NCI-H2029 treated with DMSO at 0.1 percent for 48 hours (cell line): ENCODE measurements around the gene CAMK1D.
A peak's percentile ranks its signal among the peaks of the same experiment; 100 is the strongest.

Experiments used
- DNase-seq: peaks from one replicate; lab custom pipeline; 2025; lab: John Stamatoyannopoulos, UW

Gene CAMK1D

DNA sequence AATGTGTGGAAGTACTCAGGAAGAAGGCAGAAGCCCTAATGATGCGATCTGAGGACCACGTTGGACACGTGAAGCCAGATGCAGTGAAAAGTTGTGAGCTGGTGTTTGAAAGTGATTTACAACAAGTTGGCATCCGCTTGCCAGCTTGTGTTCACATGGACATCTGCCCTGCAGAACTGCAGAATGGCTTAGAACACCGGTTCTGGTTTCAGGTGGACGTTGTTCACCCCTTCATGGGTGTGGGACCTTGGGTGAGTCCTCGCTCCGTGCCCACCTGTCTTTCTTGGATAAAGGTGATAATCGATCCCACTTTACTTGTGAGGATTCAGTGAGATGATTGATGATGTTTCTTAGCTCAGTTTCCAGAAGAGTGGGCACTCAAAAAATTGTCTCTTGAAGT, 53.8 kb downstream of the CAMK1D start:
- DNase-seq: no peak

GRCh38 chr10:12405342-12406320, 56.3 kb downstream of the CAMK1D start:
- DNase-seq: peak; percentile 62

DNA sequence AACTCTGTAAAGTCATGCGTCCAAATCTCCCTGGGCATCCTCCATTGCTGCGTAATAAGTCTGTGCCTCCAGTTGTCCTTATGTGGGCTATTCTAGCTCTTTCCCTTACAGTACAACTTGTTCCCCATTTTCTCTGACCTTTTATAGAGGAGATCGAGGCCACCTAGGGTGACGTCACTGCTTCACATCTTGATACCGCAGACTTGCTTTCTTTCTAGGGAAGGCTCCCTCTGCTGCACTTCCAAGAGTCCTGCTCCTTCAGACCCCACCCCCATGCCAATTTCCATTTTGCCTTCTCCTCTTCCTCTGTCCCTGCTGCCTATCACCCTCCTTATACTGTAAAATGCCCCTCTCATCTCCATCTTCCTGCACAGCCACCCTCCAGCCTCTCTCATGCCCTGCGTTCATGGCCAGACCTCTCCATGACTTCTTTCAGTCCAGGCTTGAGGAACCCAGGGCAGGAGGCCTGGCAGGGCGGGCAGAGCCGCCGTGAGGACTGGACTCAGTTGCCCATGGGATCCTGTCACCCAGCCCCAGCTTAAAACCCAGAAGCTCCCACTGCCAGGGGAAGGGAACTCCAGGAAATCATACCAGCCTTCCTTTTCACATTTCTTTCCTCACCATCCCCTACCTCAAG, 57.5 kb downstream of the CAMK1D start:
- no peak for DNase-seq

DNA sequence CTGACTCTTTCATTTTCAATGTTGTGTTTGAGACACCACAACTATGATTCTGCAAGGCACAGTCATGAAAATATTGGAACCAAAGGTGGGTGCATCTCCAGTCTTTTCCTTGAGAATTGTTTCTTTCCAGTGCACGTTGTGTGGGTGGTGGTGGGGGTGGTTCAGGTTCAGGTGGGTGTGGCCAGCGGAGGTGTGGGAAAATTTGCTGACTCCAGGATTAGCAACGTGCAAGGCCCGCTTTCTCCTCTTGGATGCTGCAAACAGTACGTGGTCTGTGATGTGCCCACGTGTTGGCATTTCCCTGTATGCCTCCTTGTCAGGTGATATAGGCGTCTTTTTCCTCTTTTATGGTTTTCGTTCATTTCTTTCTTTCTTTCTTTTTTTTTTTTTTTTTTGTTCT, 59.1 kb downstream of the CAMK1D start:
- DNase-seq: no peak

DNA sequence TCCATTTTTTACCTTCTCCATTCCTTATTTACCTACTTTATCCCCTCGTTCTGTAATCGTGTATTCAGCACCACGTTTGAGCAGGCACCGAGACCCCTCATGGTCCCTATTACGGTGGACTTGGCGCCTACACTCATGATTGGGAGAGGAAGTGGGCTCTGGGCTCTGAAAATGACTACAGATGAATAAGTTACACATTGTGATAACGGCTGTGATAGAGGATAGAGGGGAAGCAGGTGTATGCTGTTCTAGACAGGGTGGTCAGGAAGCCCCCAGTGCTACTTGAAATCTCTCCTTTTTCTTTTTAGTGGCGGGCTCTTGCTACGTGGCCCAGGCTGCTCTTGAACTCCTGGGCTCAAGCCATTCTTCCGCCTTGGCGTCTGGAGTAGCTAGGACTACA, 59.8 kb downstream of the CAMK1D start:
- no peak for DNase-seq

DNA sequence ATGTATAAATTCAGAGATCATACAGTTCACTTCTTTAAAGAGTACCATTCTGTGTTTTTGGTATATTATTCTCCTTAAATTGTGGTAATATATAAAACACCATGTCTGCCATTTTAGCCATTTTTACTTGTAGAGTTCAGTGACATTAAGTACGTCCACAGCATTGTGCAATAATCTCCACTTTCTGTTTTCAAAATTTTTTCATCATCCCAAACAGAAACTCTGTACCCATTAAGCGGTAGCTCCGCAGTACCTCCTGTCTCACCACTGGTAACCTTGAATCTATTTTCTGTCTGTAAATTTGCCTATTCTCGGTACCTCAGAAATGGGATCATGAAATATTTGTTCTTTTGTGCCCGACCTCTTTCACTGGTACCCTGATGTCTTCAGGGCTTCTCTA, 60.3 kb downstream of the CAMK1D start:
- no peak for DNase-seq

GRCh38 chr10:12412666-12413368, 63.5 kb downstream of the CAMK1D start:
- no peak for DNase-seq

DNA sequence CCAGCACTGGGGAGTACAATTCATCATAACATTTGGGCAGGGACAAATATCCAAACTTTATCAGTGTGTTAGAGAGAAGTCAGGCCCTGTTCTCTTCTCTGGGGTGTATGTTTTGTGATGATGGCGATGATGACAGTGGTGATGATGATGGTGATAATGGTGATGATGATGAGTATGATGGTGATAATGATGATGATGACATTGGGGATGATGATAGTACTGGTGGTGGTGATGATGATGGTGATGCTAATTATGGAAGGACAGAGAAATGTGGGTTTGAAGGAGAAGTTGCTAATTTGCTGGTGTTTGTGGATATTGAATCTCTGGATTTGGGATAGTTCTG, 64.0 kb downstream of the CAMK1D start:
- no peak for DNase-seq

GRCh38 chr10:12414278-12414989, 65.1 kb downstream of the CAMK1D start:
- no peak for DNase-seq

- no peak for DNase-seq
Measured at GRCh38 chr10:12416344-12417050, 67.2 kb downstream of the CAMK1D start.

DNA sequence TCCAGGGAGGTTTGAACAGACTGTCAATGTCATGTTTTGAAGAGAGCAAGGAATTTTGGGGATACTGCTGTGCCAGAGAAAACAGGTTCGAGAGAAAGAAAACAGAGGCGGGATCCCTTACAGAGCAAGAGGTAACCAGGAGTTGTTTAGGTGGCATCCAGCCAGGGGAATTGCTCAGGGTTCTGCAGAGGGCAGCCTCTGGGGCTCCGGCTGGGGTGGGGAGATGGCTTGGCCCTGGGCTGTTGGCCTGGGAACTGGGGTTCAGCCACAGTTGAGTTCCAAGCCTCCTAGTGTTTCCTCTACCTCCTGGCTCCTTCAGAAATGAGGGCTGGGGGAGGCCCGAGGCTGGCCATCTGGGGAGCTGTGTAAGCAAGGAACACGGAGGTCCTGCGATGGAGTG, 68.0 kb downstream of the CAMK1D start:
- no peak for DNase-seq

- DNase-seq: no peak
Measured at GRCh38 chr10:12418000-12418399, 68.7 kb downstream of the CAMK1D start.

DNA sequence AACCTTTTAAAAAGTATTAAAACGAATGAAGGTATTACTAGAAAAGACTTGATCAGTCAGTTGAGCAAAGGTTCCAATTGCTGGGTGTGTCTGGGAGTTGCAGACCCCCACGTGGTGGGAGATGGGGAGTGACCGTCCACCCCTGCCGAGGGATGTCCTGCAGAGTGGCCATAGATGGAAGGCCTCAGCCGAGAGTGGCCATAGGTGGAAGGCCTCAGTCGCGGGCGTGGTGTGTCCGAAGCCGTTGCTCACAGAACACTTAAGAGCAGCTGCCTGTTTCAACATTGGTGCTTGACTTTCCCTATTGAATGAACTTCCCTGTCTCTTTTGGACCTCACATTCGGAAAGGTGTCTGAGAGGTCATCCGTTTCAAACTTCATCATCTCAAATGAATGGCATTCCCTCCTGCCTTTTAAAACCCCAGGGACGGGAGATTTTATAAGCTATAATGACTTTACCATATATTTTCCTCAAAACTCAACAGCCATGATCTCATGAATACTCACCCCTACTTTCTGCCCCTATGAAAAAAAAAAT, 69.4 kb downstream of the CAMK1D start:
- no peak for DNase-seq

- DNase-seq: no peak
Measured at GRCh38 chr10:12419262-12419847, 70.0 kb downstream of the CAMK1D start.

DNA sequence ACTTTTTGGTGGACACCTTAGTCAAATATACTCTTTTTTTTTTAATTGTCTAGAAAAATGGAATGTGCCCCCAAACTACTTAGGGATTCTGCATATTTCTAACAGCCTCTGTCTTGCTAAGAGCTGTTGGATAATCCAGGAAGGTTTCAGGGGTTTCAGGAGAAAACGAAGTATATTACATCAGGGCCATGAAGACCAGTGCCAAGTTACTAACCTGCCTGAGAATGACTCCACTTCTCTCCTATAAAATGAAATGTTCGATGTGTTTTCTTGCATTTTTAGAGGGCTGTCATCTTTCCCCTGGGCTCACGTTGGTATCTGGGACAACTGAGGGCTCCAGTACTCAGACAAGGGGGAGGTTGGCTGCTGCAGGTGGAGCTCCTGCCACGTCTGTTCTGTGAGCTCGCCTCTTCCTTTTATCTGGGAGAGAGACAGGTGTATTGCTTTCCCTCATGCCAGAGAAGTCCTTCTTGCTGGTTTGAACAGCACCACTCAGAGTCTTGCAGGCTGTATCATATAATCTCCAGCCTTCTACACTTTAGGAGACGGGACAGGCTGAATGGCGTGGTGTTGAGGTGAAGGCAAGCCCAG, 71.3 kb downstream of the CAMK1D start:
- DNase-seq: no peak

DNA sequence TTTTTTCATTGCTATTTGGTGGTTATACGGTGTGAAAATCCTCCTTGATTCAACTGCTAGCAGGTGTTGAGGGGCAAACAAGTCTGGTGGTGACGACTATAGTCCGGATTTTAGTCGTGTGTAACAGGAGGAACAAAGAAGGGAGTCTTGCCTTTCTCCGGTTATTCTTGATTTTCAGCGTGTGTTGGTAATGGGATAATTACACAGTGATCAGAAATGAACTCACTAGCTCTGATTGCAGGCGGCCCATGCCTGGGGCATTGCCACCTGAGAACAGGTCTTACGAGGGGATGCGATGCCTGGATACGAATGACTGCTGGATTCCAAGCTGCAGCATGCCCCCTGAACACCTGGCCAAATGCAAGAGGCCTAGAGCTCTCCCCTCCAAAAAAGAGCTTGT, 72.8 kb downstream of the CAMK1D start:
- DNase-seq: no peak

- DNase-seq: no peak
Measured at GRCh38 chr10:12423896-12424295, 74.5 kb downstream of the CAMK1D start.

DNA sequence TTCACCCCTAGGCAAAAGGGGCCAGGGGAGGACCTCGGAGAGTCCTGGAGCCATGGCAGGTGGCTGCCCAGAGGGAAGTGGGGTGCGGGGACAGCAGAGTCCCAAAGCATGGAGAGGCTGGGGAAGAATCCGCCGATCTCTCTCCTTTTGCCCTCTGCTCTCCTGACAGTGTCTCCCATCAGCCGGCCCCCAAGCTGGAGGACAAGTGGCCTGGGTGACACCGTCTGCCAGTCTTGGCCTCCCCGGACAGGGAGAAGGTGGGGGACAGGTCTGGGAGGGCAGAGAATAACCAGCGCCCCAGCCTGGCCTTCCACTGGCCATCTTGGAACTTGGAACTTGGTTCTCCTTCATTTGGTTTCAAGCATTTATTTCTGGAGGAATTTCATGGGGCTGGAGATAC, 77.9 kb downstream of the CAMK1D start:
- no peak for DNase-seq

DNA sequence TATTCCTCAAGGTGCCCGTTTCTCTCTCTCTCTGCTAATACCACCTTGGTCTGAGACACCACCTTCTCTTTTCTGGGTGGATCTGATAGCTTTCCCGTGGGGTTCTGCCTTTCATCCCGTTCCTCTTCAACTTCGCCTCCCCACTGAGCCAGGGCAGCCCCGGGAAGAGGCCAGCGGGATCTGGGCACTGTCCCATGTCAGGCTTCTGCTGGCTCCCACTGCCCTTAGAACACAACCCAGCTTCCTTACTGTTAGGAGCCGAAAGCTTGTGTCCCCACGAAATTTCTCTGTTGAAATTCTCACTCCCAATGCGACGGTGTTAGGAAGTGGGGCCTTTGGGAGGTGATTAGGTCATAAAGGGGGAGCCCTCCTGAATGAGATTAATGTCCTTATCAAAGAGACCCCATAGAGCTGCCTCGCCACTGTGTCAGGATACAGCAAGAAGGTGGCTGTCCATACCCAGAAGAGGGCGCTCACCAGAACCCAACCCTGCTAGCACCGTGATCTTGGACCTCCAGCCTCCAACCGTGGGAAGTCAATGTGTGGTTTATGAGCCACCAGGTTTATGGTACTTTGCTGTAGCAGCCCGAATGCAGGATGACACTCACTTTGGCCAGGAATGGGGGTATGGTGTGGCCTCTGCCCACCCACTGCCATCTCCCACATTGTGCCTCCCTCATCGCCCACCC, 79.2 kb downstream of the CAMK1D start:
- DNase-seq: no peak

DNA sequence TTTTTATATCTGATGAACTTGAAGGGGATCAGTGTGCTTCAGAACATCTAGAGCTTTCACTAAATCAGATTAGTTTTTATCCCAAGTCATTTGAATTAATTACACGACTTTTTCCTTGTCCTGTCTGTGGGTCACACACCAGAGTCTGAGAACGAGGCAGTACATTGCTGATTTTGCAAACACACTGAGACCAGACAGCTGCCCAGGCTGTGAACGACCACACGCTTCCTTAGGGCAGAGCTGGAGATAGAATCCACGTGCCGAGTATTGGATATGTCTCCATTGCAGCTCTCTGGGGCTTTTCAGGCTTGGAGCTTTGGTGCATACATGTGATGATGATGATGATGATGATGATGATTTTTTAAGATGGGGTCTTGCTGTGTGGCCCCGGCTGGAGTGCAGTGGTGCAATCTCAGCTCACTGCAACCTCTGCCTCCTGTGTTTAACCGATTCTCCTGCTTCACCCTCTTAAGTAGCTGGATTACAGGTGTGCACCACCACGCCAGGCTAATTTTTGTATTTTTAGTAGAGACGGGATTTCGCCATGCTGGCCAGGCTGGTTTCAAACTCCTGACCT, 81.1 kb downstream of the CAMK1D start:
- DNase-seq: no peak
